Measurements from ENCODE around the gene NCAPD2.
A peak's percentile ranks its signal among the peaks of the same experiment; 100 is the strongest.
"Not testable (repeated sequence)": the region's sequence is repeated elsewhere in the genome, so short reads cannot be mapped to it uniquely, and the experiment has no call there.

The NCAPD2 gene

DNA sequence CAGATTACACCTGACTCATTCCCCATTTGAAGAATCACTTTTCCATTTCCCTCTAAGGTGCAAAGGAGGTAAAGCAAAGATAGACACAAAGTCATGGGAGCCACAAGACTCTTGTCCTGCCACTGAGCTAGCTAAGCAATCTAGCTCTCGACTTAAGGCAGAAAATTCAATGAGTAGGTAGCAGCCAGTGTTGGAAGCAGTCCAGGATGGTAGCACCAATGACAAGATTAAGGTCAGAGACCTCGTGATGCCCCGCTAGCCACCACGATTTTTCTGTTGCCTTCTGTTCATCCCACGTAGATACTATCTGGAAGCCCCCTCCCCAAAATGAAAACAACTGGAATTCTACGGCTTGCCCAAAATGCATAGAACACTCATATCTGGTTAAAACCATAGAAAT lies 24.8 kb upstream of the NCAPD2 start:
- Histone ChIP-seq H3K4me1 (peaks cover 63 to 68% (median 65%) of the 10 kb centered on the region in 10 experiments), H3K4me3 (peak overlapping the region; percentile 80 to 88 (median 83)), H3K27ac (peak overlapping the region in 7 of 11 experiments; percentile 73 to 91 (median 87); a peak in 7 of 22 replicates), H3K27me3 (no peaks in the 10 kb centered on the region), H4K20me1 (peaks cover 0 to 21% (median 3%) of the 10 kb centered on the region in 11 experiments; a peak in 5 of 22 replicates), H3K9me3 (replicated peaks in 1 of 11) (peaks cover 10 to 31% (median 30%) of the 10 kb centered on the region in 11 experiments; a peak in 21 of 22 replicates), H3K36me3 (peaks cover 25 to 51% (median 45%) of the 10 kb centered on the region in 11 experiments), H3K4me2 (peak overlapping the region; percentile 87 to 100 (median 96)), H3K9ac (peak overlapping the region; percentile 85 to 95 (median 89))
- TF ChIP-seq Cebpa-rat (IDR thresholded peaks at IDR 0.05), result no peak

DNA sequence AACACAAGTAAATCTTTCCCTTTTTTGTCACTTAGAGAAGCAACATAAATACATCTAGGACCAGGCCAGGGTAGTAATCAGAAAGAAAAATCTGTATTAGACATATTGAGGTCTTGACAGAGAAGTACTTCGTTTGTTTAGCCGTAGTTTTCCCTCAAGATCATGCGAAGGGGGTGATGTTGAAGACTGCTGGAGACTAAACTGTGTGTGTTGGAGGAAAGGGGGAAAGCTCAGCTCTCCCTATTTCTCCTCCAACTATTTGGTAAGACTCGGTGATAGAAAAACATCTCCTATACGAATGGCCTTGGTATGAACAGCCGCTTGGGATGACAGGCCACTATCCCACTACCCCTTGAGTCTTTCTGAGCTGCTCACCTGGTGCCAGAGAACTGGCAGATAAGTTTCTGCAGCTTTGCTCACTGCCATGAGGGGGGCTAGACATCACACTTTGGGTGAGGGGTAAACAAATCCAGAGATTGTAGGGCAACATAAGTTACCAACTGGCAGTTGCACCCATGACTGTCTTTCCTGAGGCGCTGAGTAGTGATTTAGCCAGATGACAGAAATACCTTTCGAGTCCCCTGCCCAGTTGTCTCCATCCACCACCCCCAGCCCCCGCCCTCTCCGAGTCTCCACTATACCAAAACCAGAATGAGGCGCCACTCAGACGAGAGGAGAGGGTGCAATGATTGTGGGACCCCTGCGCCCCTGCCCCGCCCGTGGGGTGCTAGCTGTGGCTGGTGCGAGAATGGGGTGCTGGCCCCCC lies 24.1 kb upstream of the NCAPD2 start:
- Histone ChIP-seq H3K4me1 (peaks cover 56 to 61% (median 58%) of the 10 kb centered on the region in 10 experiments), H3K4me2 (peak overlapping the region; percentile 87 to 100 (median 96)), H3K9me3 (replicated peaks in 1 of 11) (peaks cover 10 to 35% (median 30%) of the 10 kb centered on the region in 11 experiments; a peak in 21 of 22 replicates), H3K4me3 (peak overlapping the region; percentile 80 to 88 (median 83)), H4K20me1 (peaks cover 0 to 21% (median 3%) of the 10 kb centered on the region in 11 experiments; a peak in 5 of 22 replicates), H3K27me3 (no peaks in the 10 kb centered on the region), H3K27ac (peak overlapping the region; percentile 52 to 91 (median 87); a peak in 21 of 22 replicates), H3K36me3 (peaks cover 18 to 44% (median 38%) of the 10 kb centered on the region in 11 experiments), H3K9ac (peak overlapping the region; percentile 85 to 95 (median 89))
- no peak for TF ChIP-seq Cebpa-rat (IDR thresholded peaks at IDR 0.05)

DNA sequence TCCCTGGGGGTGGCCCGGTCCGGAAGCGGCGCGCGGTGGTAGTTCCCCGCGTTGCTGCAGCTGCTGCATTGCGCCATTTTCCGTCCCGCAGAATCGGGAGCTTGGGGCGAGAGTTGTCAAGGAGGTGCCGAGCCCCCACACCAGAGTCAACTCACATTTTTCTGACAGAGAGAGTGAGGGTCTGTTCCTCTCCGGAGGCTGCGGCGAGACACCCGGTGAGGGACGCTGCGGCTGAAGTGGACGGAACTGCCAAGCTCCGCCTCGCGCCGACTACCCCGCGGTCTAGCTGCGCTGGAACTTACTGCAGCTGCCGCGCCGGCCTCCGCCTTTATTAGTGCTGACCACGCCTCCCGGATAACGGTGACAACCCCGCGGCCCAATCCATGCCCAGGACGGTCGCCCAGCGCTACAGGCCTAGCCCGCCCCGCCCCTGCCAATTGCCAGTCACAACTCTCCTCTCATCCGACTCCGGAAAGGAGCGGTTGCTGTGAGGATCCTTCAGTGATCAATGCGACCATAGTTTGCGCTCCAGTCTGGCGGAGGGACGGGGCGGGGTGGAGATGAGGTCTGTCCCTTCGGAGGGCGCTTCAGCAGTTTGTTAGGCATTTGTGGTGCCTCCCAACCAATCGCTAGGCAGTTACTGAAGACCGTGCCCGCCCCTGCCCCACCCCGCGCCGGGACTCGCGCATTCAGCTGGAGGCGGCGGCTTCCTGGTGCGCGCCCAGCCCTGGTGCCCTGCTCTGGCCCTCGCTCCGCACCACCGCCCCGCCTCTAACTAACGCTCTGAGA lies 23.3 kb upstream of the NCAPD2 start, which contains the start of gene VAMP1:
Gene VAMP1 (minus strand): TSS at position 303 of the 789 bp plus-strand sequence. CDS start 146 bp downstream, at position 157.
- peaks cover 50 to 56% (median 51%) of the 10 kb centered on the region in 10 experiments for H3K4me1 ChIP-seq
- peaks cover 15 to 37% (median 33%) of the 10 kb centered on the region in 11 experiments for H3K36me3 ChIP-seq
- H3K4me2 ChIP-seq, result peak within 1 kb of the TSS; percentile 87 to 100 (median 96)
- H3K27ac ChIP-seq, result peak within 1 kb of the TSS; percentile 52 to 91 (median 87); a peak in 21 of 22 replicates
- H3K9me3 ChIP-seq (replicated peaks in 1 of 11), result peaks cover 10 to 41% (median 31%) of the 10 kb centered on the region in 11 experiments; a peak in 21 of 22 replicates
- H3K4me3 ChIP-seq, result peak within 1 kb of the TSS; percentile 80 to 88 (median 83)
- TF ChIP-seq Cebpa-rat (IDR thresholded peaks at IDR 0.05), result peak in 4 of 11 experiments; percentile 35 to 68 (median 56); a peak in 4 of 22 replicates
- H3K9ac ChIP-seq, result peak within 1 kb of the TSS; percentile 85 to 95 (median 89)
- H3K27me3 ChIP-seq, result no peaks in the 10 kb centered on the region
- H4K20me1 ChIP-seq, result peaks cover 0 to 21% (median 3%) of the 10 kb centered on the region in 11 experiments; a peak in 5 of 22 replicates

DNA sequence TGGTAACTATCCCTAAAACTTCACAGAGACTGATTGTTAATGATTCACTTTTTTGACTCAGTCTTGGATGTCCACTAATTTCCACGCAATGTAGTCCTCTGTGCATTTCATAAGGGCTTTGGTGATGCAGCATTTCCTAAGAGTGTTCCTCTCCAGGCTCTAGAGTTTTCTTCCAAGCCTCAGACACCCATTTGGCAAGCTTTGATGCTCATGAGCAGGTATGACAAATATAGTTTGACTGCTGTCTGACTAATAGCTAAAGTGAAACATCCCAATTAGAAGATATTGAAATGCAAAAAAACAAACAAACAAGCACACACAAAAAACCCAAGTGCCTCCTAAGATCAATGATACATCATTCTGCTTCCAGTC lies 21.9 kb upstream of the NCAPD2 start:
- Histone ChIP-seq H3K27ac (peak overlapping the region in 2 of 11 experiments; percentile 88 to 91; a peak in 4 of 22 replicates), H3K4me1 (peaks cover 36 to 43% (median 38%) of the 10 kb centered on the region in 10 experiments), H3K9me3 (replicated peaks in 1 of 11) (peaks cover 10 to 47% (median 38%) of the 10 kb centered on the region in 11 experiments; a peak in 21 of 22 replicates), H3K9ac (no peak overlapping the region), H4K20me1 (peaks cover 0 to 9% (median 0%) of the 10 kb centered on the region in 11 experiments; a peak in 3 of 22 replicates), H3K4me3 (no peak overlapping the region), H3K27me3 (no peaks in the 10 kb centered on the region), H3K4me2 (peak overlapping the region in 4 of 11 experiments; percentile 87 to 100 (median 95); a peak in 5 of 22 replicates), H3K36me3 (peaks cover 7 to 23% (median 19%) of the 10 kb centered on the region in 11 experiments; a peak in 21 of 22 replicates)
- no peak for TF ChIP-seq Cebpa-rat (IDR thresholded peaks at IDR 0.05)

DNA sequence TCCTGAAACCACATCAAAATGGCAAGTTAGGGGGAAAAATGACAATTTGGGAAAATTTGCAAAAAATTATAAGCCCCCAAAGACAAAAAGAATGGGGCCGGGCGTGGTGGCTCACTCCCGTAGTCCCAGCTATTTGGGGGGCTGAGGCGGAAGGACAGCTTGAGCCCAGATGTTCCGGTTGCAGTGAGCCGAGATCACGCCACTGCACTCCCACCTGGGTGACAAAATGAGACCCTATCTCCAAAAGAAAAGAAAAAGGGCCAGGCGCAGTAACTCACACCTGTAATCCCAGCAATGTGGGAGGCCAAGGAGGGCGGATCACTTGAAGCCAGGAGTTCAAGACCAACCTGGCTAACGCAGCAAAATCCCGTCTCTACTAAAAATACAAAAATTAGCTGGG lies 21.4 kb upstream of the NCAPD2 start:
- Histone ChIP-seq H3K4me3 (no peak overlapping the region), H3K27me3 (no peaks in the 10 kb centered on the region), H3K4me1 (peaks cover 32 to 38% (median 34%) of the 10 kb centered on the region in 10 experiments), H3K9ac (no peak overlapping the region), H3K4me2 (no peak overlapping the region), H3K27ac (no peak overlapping the region), H4K20me1 (peaks cover 0 to 9% (median 0%) of the 10 kb centered on the region in 11 experiments; a peak in 3 of 22 replicates), H3K36me3 (peaks cover 5 to 18% (median 15%) of the 10 kb centered on the region in 11 experiments; a peak in 21 of 22 replicates), H3K9me3 (replicated peaks in 1 of 11) (peaks cover 7 to 47% (median 38%) of the 10 kb centered on the region in 11 experiments; a peak in 21 of 22 replicates)
- TF ChIP-seq Cebpa-rat (IDR thresholded peaks at IDR 0.05), result no peak

DNA sequence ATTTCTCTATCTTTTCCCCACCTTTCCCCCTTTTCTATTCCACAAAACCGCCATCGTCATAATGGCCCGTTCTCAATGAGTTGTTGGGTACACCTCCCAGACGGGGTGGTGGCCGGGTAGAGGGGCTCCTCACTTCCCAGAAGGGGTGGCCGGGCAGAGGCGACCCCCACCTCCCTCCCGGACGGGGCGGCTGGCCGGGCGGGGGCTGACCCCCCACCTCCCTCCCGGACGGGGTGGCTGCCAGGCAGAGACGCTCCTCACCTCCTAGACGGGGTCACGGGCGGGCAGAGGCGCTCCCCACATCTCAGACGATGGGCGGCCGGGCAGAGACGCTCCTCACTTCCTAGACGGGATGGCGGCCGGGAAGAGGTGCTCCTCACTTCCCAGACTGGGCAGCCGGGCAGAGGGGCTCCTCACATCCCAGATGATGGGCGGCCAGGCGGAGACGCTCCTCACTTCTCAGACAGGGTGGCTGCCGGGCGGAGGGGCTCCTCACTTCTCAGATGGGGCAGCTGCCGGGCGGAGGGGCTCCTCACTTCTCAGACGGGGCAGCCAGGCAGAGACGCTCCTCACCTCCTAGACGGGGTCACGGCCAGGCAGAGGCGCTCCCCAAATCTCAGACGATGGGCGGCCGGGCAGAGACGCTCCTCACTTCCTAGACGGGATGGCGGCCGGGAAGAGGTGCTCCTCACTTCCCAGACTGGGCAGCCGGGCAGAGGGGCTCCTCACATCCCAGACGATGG lies 18.5 kb upstream of the NCAPD2 start:
- not testable (repeated sequence) for H3K27me3 ChIP-seq, H3K4me2 ChIP-seq, H3K27ac ChIP-seq, H3K9ac ChIP-seq, H4K20me1 ChIP-seq, H3K4me3 ChIP-seq, H3K36me3 ChIP-seq
- H3K9me3 ChIP-seq (replicated peaks in 1 of 11), result peaks cover 0 to 39% (median 27%) of the 10 kb centered on the region in 11 experiments; a peak in 18 of 22 replicates
- peaks cover 8 to 16% (median 11%) of the 10 kb centered on the region in 10 experiments for H3K4me1 ChIP-seq

DNA sequence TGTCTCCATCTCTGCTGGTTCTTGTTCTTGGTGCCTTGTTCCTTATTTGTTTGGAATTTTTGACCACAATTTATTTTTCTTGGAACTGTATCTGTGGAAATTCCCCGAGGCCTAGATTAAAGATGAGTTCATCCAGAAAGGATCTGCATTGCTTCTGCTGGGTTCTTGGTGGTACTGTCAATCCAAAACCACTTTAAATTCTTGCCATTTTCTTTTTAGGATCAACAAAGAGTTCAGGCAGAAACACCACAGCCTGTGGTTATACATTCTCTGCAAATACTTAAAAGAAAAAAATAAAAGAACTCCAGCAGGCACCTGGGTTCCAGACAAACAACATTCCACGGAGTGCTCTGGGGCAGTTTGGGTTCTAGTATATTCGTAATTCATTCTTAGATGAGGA lies 17.4 kb upstream of the NCAPD2 start:
- no peaks in the 10 kb centered on the region for H3K27me3 ChIP-seq
- H3K4me1 ChIP-seq, result peaks cover 2 to 11% (median 6%) of the 10 kb centered on the region in 10 experiments
- peak overlapping the region in 2 of 11 experiments; percentile 12 to 33; a peak in 3 of 22 replicates for H3K4me2 ChIP-seq
- H4K20me1 ChIP-seq, result no peaks in the 10 kb centered on the region
- H3K9me3 ChIP-seq (replicated peaks in 1 of 11), result peaks cover 0 to 39% (median 27%) of the 10 kb centered on the region in 11 experiments; a peak in 18 of 22 replicates
- H3K36me3 ChIP-seq, result no peaks in the 10 kb centered on the region
- no peak overlapping the region for H3K9ac ChIP-seq
- no peak overlapping the region for H3K27ac ChIP-seq
- no peak for TF ChIP-seq Cebpa-rat (IDR thresholded peaks at IDR 0.05)
- H3K4me3 ChIP-seq, result no peak overlapping the region

DNA sequence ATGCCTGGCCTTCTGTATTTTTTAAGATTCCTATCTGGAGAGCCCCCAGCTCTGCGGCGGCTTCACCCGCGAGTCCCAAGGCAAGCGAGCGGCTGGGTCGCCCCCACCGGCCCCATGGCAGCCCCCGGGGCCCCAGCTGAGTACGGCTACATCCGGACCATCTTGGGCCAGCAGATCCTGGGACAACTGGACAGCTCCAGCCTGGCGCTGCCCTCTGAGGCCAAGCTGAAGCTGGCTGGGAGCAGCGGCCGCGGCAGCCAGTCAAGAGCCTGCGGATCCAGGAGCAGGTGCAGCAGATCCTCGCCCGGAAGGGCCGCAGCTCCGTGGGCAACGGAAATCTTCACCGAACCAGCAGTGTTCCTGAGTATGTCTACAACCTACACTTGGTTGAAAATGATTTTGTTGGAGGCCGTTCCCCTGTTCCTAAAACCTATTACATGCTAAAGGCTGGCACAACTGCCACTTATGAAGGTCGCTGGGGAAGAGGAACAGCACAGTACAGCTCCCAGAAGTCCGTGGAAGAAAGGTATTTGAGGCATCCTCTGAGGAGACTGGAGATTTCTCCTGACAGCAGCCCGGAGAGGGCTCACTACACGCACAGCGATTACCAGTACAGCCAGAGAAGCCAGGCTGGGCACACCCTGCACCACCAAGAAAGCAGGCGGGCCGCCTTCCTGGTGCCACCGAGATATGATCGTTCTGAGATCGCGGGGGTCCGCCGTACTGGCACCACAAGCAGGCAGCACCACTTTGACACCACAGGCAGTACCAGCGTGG lies 16.1 kb upstream of the NCAPD2 start:
- H3K36me3 ChIP-seq, H3K27me3 ChIP-seq, H3K27ac ChIP-seq, H3K9ac ChIP-seq, H3K4me3 ChIP-seq, H3K4me1 ChIP-seq, H4K20me1 ChIP-seq, H3K4me2 ChIP-seq: not testable (repeated sequence)
- H3K9me3 ChIP-seq (replicated peaks in 1 of 11), result peaks cover 0 to 39% (median 27%) of the 10 kb centered on the region in 11 experiments; a peak in 18 of 22 replicates
